Measurements from ENCODE around the gene NTRK3.

Gene NTRK3

GRCh38 chr15:87941606-87942005 is 314.9 kb downstream of the NTRK3 start:
- no peak overlapping the region for H3K4me3 ChIP-seq (ENCODE audit: low read depth, low read length)
- TF ChIP-seq CTCF (IDR thresholded peaks at IDR 0.05; ENCODE audit: low read depth, low read length), result no peak
- DNase-seq (ENCODE audit: low read depth, low spot score), result no peak
- in situ Hi-C loops (cut with HindIII; ENCODE audit: low sequenced_read_pairs), result no loop called here

GRCh38 chr15:87940768-87941167 is 315.8 kb downstream of the NTRK3 start:
- TF ChIP-seq CTCF (IDR thresholded peaks at IDR 0.05; ENCODE audit: low read depth, low read length), result no peak
- in situ Hi-C loops (cut with HindIII; ENCODE audit: low sequenced_read_pairs), result no loop called here
- no peak overlapping the region for H3K4me3 ChIP-seq (ENCODE audit: low read depth, low read length)
- no peak for DNase-seq (ENCODE audit: low read depth, low spot score)

- in situ Hi-C loops (cut with HindIII; ENCODE audit: low sequenced_read_pairs), result no loop called here
- TF ChIP-seq CTCF (IDR thresholded peaks at IDR 0.05; ENCODE audit: low read depth, low read length), result no peak
- no peak for DNase-seq (ENCODE audit: low read depth, low spot score)
- H3K4me3 ChIP-seq (ENCODE audit: low read depth, low read length), result no peak overlapping the region
Measured at GRCh38 chr15:87939848-87940457, 316.6 kb downstream of the NTRK3 start.

- TF ChIP-seq CTCF (IDR thresholded peaks at IDR 0.05; ENCODE audit: low read depth, low read length), result no peak
- H3K4me3 ChIP-seq (ENCODE audit: low read depth, low read length), result no peak overlapping the region
- in situ Hi-C loops (cut with HindIII; ENCODE audit: low sequenced_read_pairs), result no loop called here
- DNase-seq (ENCODE audit: low read depth, low spot score), result no peak
Measured at GRCh38 chr15:87938031-87938430, 318.5 kb downstream of the NTRK3 start.

GRCh38 chr15:87935583-87935982 is 321.0 kb downstream of the NTRK3 start:
- DNase-seq (ENCODE audit: low read depth, low spot score), result no peak
- no peak for TF ChIP-seq CTCF (IDR thresholded peaks at IDR 0.05; ENCODE audit: low read depth, low read length)
- in situ Hi-C loops (cut with HindIII; ENCODE audit: low sequenced_read_pairs), result no loop called here
- H3K4me3 ChIP-seq (ENCODE audit: low read depth, low read length), result no peak overlapping the region

GRCh38 chr15:87931584-87931983 is 325.0 kb downstream of the NTRK3 start:
- TF ChIP-seq CTCF (IDR thresholded peaks at IDR 0.05; ENCODE audit: low read depth, low read length), result no peak
- H3K4me3 ChIP-seq (ENCODE audit: low read depth, low read length), result no peak overlapping the region
- DNase-seq (ENCODE audit: low read depth, low spot score), result no peak
- in situ Hi-C loops (cut with HindIII; ENCODE audit: low sequenced_read_pairs), result no loop called here

GRCh38 chr15:87930457-87930856 is 326.1 kb downstream of the NTRK3 start:
- no peak for DNase-seq (ENCODE audit: low read depth, low spot score)
- H3K4me3 ChIP-seq (ENCODE audit: low read depth, low read length), result no peak overlapping the region
- no peak for TF ChIP-seq CTCF (IDR thresholded peaks at IDR 0.05; ENCODE audit: low read depth, low read length)
- in situ Hi-C loops (cut with HindIII; ENCODE audit: low sequenced_read_pairs), result no loop called here

Data from astrocyte of the spinal cord (primary cell).